GM21390 (cell line): ENCODE measurements around the gene UBALD2.

Experiments
- ATAC-seq: cut with Tn5 transposase; IDR thresholded peaks from one replicate; pipeline ENCODE4 v1.9.1; 2021; ENCODE audit not compliant: unreplicated experiment

UBALD2 gene

DNA sequence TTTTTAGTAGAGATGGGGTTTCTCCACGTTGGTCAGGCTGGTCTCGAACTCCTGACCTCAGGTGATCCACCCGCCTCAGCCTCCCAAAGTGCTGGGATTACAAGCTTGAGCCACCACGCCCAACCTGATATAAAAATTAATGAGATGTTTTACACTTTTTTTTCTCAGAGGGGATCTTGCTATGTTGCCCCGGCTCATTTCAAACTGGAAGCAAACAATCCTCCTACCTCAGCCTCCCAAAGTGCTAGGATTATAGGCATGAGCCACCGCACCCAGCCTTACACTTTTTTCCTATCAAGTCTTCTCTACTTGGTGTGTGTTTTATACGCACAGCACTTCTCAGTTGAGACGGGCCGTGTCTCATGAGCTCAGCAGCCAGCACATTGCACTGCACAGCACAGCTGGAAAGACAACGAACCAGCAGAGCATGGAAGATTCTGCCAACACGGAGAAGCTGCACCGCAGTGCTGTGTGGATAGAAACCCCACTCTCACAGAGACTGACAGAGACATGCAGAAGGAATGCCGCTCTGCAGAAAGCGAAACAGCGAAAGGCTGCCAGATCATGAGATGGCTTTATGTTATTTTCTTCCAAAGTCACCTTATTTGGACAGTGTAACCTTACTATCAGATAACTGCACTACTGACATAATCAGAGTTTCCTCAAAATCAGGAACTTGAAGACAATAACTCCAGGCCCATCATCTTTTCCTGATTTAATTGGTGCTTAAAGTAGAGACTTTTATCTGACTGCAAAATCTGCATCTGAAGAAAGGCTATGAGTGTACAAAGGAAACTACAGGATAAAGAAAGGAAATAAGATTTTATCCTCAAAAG, 49.5 kb downstream of the UBALD2 start:
- no peak for ATAC-seq

DNA sequence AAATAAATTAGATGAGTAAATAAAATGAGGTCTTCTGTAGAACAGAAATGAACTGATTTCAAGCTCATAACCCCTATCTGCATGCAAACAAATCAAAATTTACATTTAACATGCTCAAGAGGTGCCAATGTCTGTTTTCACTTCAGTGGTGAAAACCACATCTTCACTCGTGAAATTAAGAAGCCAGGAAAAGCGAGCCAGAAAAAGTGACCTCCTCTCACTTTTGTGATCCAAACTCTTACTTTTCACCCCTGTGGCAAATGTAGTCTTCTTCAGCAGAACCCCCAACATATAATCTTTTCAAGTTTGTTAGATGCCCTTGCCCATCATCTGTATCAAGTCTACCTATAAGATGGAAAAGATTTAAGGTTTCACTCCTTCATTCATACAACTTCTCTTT, 52.4 kb downstream of the UBALD2 start:
- ATAC-seq: no peak

DNA sequence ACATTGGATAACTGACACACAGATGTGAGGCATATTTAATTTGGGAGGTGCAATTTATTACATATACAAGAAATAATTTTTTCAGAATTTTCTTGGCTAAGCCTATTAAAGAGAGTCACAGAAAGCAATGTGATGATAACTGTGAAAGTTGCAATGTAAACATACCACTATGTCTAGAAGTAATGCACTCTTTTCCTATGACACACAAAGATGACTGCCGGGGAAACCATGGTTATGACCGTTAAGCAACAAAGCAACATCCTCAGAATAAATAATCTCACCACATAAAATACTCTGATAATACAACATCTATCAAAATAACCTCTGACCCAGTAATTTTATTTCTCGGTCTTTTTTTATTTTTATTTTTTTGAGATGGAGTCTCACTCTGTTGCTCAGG, 53.4 kb downstream of the UBALD2 start:
- no peak for ATAC-seq
